ENCODE measurements around the gene TBX1.

GRCh38 chr22:19748991-19749664 is 11.4 kb upstream of the TBX1 start:
- TF ChIP-seq CTCF (IDR thresholded peaks at IDR 0.05) = no peak
- no peak for TF ChIP-seq POLR2A (IDR thresholded peaks at IDR 0.05)
